HG02571 (cell line): ENCODE measurements around the gene PATJ.
"Not testable (repeated sequence)": the region's sequence is repeated elsewhere in the genome, so short reads cannot be mapped to it uniquely, and the experiment has no call there.

Experiments used
- ATAC-seq: cut with Tn5 transposase; IDR thresholded peaks from one replicate; pipeline ENCODE4 v1.9.1; 2021; ENCODE audit warnings: mild to moderate bottlenecking, moderate library complexity; ENCODE audit not compliant: unreplicated experiment

Gene PATJ

GRCh38 chr1:61746813-61747212 is 4.5 kb downstream of the PATJ start:
- ATAC-seq, result no peak

- ATAC-seq, result no peak
These were observed 6.3 kb downstream of the PATJ start for GRCh38 chr1:61748566-61748965.

DNA sequence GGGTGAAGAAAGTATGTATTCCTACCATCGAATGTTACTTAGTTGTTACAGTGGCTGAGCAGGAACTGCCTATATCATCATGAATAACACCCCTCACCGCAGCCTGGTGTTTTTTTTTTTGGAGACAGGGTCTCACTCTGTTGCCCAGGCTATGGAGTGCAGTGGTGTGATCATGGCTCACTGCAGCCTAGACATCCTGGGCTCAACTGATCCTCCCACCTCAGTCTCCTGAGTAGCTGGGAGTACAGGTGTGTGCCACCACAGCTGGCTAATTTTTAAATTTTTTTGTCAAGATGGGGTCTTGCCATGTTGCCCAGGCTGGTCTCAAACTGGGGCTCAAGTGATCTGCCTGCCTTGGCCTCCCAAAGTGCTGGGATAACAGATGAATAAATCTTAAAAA is 7.3 kb downstream of the PATJ start:
- no peak for ATAC-seq

- no peak for ATAC-seq
These were observed 10.7 kb downstream of the PATJ start for GRCh38 chr1:61752921-61753389.

GRCh38 chr1:61753998-61754508 is 11.8 kb downstream of the PATJ start:
- no peak for ATAC-seq

GRCh38 chr1:61754545-61754944 is 12.3 kb downstream of the PATJ start:
- ATAC-seq, result no peak

GRCh38 chr1:61756773-61757172 is 14.5 kb downstream of the PATJ start:
- no peak for ATAC-seq

DNA sequence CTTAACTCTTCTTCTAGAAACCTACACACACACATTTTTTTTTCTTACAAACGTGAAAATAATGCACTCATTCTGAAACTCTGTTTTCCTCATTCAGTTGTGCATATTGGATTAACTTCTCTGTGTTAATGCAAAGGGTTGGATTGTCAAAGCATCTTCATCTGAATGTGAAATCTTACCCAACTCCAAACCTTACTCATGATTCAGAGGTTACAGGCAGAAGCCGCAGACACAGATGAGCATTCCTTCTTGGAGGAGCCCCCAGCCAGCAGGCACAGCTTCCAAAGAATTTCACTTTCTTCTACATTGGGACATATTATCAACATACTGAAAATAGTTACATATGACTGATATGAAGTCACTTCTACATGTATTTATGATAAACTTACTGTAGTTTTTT is 15.7 kb downstream of the PATJ start:
- no peak for ATAC-seq

DNA sequence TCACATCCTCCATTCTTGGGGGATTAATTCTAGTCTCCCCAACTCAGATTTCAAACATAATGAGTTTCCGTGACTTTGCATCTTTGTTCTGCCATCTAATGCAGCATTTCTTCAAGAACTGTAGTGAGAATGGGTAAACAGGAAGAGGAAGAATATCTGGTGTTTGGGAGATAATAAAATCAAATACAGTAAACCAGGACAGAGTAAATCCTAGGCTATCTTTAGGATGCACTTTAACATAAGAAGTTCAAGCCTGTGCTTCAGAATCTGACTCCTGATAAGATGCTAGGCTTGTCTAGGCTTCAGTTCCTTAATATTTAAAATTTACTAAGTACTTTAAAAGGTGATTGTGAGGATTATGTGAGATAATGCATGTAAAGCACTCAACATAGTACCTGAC is 27.9 kb downstream of the PATJ start:
- no peak for ATAC-seq

DNA sequence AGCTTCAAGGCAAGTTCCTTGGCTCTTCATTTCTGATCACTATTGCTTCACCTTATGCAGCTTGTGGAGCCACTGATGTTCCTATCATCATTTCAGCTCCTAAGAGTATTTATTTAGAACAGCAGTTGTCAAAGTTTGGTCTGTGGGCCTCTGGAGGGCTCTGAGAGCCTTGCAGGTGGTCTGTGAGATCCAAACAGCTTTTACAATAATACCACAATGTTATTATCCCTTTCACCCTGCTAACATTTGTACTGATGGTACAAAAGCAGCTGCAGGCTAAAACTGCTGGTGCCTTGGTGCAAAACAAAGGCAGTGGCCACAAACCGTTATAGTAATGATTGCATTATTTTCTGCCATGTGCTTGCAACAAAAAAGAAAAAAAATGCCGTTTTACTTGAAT is 33.8 kb downstream of the PATJ start:
- ATAC-seq, result no peak

- no peak for ATAC-seq
These were observed 37.0 kb downstream of the PATJ start for GRCh38 chr1:61779231-61779630.

DNA sequence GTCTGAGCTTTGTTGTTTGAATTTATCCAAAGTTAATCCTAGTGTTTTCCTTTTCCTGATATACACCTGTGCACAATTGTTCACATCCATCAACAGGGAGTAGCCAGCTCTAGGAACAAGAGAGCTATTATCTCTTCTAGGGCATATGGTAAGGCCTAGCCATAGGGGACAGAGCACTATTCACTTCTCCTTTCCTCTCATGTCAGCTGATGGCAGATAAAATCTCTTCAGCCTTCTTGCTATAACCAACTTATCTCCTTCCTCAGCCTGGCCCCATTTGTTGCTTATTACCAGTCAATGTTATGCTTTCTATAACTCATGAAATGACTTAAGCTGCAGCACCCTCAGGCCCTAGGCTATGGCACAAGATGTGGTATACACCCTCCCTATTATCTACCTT is 38.9 kb downstream of the PATJ start:
- no peak for ATAC-seq

- no peak for ATAC-seq
These were observed 40.5 kb downstream of the PATJ start for GRCh38 chr1:61782771-61783170.

DNA sequence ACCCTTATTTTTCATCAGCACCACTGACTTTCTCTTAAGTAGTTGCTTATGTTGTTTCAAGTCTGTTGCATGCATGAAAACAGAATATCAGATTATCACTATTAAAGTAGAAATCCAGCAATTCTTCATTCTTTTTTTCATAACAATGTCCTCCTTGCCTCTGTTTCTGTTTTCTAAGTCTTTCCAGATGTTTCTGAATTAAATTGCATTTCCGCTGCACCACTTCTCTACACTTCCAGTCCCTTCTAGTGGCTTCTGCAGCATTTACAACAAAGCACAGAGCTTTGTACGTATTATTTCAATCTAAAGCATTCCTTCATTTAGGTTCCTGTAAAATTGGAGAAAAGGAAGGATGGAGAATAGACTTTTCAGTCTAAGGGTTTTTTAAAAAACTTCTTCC is 42.4 kb downstream of the PATJ start:
- ATAC-seq, result no peak

- ATAC-seq, result no peak
These were observed 48.6 kb downstream of the PATJ start for GRCh38 chr1:61790837-61791236.

DNA sequence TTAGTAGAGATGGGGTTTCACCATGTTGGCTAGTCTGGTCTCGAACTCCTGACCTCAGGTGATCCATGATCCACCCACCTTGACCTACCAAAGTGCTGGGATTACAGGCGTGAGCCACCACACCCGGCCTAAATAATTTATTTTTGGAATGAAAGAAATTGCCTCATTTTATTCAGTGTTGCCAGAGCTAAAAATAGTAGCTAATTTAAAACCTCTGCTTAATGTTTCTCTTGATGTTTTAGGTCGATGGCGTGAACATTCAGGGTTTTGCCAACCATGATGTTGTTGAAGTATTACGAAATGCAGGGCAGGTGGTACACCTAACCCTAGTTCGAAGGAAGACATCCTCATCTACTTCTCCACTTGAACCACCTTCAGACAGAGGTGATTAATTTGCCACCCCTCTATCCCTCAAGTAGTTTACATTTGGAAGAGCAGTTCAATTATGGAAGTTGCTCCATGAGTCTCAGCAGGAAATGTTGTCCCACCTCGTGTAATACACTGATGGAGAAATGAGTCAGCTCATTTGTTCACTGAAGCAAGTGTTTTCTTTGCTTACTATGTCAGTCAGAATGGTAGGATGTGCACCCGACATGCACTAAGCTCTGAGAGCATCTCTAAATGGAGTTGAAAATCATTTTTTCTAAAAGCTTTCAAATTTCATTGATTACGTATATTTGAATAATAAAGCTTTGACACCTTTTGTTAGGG is 54.9 kb downstream of the PATJ start:
- no peak for ATAC-seq

GRCh38 chr1:61801047-61801446 is 58.8 kb downstream of the PATJ start:
- ATAC-seq, result not testable (repeated sequence)

- no peak for ATAC-seq
These were observed 65.4 kb downstream of the PATJ start for GRCh38 chr1:61807606-61808140.

DNA sequence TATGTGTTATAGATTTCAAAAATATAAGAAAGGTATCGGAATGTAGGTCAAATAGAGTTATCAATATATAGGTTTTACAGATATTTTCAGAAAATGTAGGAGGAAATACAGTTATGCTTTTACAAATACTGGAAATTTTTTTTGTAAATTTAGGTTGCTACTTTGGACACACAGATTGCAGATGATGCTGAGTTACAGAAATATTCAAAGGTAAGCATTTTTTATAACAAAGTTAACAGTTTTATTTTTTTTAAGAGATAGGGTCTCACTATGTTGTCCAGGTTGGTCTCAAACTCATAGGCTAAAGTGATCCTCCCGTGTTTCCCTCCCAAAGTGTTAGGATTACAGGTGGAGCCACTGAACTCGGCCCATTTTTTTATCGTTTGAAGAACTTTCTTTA is 66.0 kb downstream of the PATJ start:
- no peak for ATAC-seq

DNA sequence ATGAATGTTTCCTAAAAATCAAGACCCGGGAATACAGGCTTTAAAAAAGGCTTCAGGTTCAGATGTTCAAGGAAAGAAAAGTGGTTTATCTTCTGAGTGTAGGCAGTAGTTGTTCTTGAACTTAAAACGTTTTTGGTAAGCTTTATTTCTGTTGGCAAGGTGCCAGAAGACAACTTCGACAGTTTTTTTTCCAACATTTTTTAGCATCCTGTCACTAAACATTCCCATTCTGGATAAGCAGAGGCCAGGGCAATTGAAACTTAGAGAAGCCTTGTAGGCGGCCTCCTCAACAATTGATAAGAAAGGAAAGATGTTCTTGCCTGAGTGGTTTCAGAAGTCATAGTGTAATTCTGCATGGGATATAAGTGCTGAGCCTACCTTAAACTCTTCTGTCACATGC is 66.7 kb downstream of the PATJ start:
- no peak for ATAC-seq

GRCh38 chr1:61812916-61813315 is 70.6 kb downstream of the PATJ start:
- ATAC-seq, result no peak

GRCh38 chr1:61816191-61816590 is 73.9 kb downstream of the PATJ start:
- no peak for ATAC-seq

- no peak for ATAC-seq
These were observed 76.7 kb downstream of the PATJ start for GRCh38 chr1:61818992-61819391.
